GM21786 (cell line): ENCODE results near the gene ROR1.

Experiments
- ATAC-seq: cut with Tn5 transposase; IDR thresholded peaks from one replicate; pipeline ENCODE4 v1.9.1; 2021; ENCODE audit not compliant: unreplicated experiment

The ROR1 gene

DNA sequence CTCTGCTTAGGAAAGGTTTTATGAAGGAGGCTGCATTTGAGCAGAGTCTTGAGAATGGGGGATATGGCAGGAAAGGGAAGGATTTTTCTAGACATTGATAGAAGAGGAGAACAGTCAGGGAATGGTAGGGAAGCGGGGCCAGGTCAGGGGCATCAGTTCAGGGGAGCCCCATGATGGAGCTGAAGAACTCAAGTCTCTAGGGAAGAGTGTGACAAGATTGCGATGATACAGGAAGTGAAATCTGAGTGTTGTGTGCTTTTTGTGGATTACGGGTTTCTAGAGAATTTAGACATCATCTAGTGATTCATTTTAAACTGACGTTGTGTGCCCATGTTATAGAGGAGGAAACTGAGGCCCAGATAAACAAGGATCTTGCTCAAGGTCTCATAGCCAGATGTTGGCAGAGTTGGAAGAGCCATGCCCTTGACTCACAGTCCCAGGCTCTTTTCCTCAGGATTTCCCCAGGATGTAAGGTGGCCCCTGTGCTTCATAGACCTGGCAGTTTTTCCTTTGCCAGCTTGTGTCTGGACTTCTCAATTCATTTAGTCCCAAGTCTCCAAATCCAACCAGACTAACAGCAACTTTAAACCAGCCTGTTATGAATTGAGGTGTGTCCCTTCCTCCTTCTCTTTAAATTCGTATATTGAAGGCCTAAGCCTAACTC is 130.3 kb downstream of the ROR1 start:
- ATAC-seq: no peak

GRCh38 chr1:63904826-63905225 is 131.0 kb downstream of the ROR1 start:
- no peak for ATAC-seq

DNA sequence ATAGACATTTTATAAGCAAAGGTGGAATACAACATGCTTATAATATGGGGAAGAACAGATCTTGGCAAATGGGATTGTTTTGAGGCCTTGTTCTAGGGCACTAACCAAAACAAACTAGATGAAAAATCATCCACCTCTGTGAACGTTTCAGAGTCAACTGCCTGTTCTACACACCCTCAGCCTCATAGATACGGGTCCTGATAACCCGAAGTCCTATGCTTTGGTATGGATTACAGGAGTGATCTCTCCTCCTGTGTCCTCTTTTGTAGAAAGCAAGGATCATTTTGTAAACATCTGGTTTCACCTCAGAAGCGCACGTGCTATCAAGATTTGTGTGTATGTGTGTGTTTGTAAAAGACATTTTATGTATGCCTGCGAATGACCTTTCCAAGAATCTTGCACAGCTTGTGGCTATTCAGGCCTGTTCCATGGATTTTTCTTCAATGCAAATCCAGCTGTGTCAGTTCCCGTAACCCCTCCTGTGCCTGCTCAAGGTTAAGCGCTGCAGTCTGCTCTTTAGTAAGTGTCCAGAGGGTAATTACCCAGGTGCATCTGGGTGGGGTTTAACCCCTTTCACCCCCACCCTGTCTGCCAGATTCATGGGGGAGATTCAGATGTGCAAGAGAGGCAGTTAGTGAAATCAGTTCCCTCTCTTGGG is 132.4 kb downstream of the ROR1 start:
- ATAC-seq: no peak

GRCh38 chr1:63907051-63907450 is 133.2 kb downstream of the ROR1 start:
- no peak for ATAC-seq

GRCh38 chr1:63908016-63908415 is 134.2 kb downstream of the ROR1 start:
- no peak for ATAC-seq

DNA sequence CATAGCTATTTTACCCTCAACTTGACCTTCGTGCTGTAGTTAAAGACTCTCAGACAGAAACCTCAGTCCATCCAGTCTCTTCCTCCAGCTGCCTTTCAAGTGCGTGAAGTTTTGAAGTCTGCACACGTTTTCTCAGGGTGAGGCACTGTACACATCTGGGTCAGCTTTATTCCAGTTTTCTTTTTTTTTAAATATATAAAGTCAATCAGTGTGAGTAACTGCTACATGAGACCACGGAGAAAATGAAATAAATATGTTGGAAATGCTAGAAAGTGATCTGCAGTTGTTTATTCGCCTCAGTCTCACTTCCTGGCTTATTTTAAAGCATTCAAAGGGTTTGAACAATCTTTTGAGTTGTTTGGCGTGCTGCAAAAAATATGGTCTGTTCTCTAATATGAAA is 135.7 kb downstream of the ROR1 start:
- ATAC-seq: no peak

- ATAC-seq: no peak
Observed at GRCh38 chr1:63911049-63911448, 137.2 kb downstream of the ROR1 start.

DNA sequence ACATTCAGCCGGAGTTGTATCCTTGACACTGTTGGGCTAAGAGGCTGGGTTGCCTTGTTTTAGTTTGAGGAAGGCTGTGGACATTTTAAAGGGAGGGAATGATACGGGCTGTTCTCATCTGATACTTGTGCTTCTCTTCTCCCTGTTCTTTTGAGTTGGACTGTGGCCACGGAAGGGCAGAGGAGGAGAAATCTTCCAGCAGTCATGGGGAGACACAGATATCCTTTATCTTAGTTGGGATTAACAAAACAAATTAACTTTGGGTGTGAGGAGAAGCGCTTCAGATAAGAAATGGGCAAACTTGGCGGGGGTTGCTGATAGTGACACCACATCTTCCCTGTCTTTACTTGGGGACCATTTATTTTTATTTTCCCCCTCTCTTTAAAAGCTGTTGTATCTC is 138.8 kb downstream of the ROR1 start:
- no peak for ATAC-seq

DNA sequence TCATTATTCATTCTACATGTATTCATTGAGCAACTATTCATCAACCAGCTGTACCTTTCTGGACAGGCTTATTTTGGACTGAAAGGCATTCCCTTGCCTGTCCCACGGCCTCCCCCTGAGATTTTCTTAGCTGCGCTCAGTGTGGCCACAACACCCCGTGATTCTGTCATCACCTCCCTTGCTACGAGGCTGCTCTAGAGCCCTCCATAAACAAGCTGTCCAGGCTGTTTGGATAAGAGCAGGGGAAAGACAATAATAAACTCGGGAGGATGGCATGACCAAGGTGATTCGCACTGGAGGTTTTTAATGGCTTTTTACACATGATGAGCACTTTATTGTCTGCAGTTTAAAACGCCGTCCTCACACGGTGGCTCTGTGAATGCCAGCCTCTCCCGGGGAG is 139.7 kb downstream of the ROR1 start:
- no peak for ATAC-seq

- ATAC-seq: no peak
Observed at GRCh38 chr1:63914241-63914640, 140.4 kb downstream of the ROR1 start.

DNA sequence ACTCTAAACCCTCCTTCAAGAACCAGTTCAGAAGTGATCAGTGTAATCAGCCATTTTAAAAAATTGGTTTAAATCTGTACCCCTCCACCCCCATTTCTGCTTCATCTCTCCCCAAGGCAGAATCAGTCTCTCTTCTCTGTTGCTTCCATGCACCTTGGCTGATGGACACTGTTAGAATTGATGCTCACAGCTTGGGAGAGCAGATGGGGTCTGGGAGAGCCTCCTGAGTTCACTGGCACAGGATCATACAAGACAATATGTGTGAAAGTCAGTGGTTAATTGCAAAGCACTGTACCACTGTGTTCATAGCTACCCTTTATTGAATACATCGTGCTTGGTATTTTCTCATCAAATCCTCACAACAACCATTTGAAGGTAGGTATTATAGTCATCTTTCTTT is 140.9 kb downstream of the ROR1 start:
- no peak for ATAC-seq

- no peak for ATAC-seq
Observed at GRCh38 chr1:63915121-63915520, 141.3 kb downstream of the ROR1 start.

GRCh38 chr1:63916485-63917360 is 142.9 kb downstream of the ROR1 start:
- ATAC-seq: no peak

GRCh38 chr1:63917571-63918417 is 144.0 kb downstream of the ROR1 start:
- no peak for ATAC-seq

- no peak for ATAC-seq
Observed at GRCh38 chr1:63918418-63918945, 144.7 kb downstream of the ROR1 start.

GRCh38 chr1:63920154-63921117 is 146.6 kb downstream of the ROR1 start:
- ATAC-seq: no peak

DNA sequence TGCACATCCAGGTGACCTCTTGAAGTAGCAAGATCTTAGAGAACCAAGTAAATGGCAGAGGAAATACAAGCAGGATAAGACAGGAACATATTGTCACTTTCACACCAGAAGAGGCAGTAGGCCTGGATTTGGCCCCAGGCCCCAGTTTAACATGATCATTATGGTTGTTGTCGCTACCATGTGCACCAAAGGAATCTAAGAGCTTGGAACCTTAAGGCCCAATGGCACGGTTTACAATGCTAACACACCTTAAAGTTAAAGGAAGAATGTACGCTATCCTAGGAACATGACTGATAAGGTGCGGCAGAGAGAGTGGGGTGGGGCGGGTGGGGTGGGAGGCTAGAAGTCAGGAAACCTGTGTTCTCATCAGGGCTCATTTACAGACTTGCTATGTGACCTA is 147.5 kb downstream of the ROR1 start:
- ATAC-seq: no peak

- no peak for ATAC-seq
Observed at GRCh38 chr1:63921802-63922201, 148.0 kb downstream of the ROR1 start.

DNA sequence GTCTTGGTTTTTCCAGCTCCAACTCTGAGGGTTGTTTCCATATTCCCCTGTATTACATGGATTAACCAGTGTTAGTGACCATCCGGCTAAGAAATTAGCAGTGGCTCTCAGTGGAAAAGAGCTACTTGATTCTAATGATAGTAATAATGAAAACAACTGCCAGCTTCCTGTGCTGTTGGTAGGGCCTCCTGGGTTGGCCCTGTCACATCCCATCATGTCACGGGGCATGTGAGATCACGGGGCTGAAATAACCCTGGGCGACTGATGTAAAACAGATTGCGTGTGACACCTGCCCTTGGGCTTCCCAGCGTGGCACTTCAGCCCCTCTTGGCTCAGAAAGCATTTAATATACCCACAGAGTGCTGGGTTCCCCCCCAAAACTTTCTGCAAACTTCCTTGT is 149.0 kb downstream of the ROR1 start:
- ATAC-seq: no peak

- ATAC-seq: no peak
Observed at GRCh38 chr1:63923302-63923701, 149.5 kb downstream of the ROR1 start.
